Spleen (tissue), 11 donors: ENCODE data around the gene DBF4. TPM values are rescaled to one million over a fixed set of nuclear protein-coding genes. Genes with fewer than 3 reads are reported as not detected.
"Not testable (repeated sequence)": the region's sequence is repeated elsewhere in the genome, so short reads cannot be mapped to it uniquely, and the experiment has no call there.

Source experiments
- DNase-seq: peaks from one replicate; pipeline ENCODE4 v3.0.0-alpha.2; 2020
- H3K27ac ChIP-seq, 8 donors: fragments of 200-600 bp; sonication (generic) in 7 of 8; 1 replicate in 4 of 8; 2 replicates in 4 of 8; pipeline versions ENCODE4 v1.5.0 to v1.8.0; 2016 to 2021; ENCODE audit warnings: inconsistent platforms in 4 of 8, mild to moderate bottlenecking in 4 of 8, moderate library complexity in 1 of 8
- H3K27me3 ChIP-seq, 7 donors: fragments of 200-600 bp; sonication (generic) in 6 of 7; replicated peaks in 1 of 7; 1 replicate in 4 of 7; 2 replicates in 3 of 7; pipeline versions ENCODE4 v1.5.0 to v1.8.0; 2016 to 2021; ENCODE audit warnings: inconsistent platforms in 3 of 7, mild to moderate bottlenecking in 1 of 7
- H3K36me3 ChIP-seq, 6 donors: fragments of 200-600 bp; sonication (generic) in 5 of 6; 1 replicate in 4 of 6; 2 replicates in 2 of 6; pipeline versions ENCODE4 v1.5.0 to v1.8.0; 2016 to 2021; ENCODE audit warnings: inconsistent platforms in 2 of 6
- H3K4me1 ChIP-seq, 6 donors: fragments of 200-600 bp; sonication (generic) in 5 of 6; 1 replicate in 3 of 6; 2 replicates in 3 of 6; pipeline versions ENCODE4 v1.5.0 to v1.8.0; 2016 to 2021; ENCODE audit warnings: inconsistent platforms in 3 of 6
- H3K4me3 ChIP-seq, 8 donors: fragments of 200-600 bp; sonication (generic) in 7 of 8; 1 replicate in 4 of 8; 2 replicates in 4 of 8; pipeline versions ENCODE4 v1.5.0 to v1.8.0; 2016 to 2021; ENCODE audit warnings: inconsistent platforms in 4 of 8, mild to moderate bottlenecking in 4 of 8, moderate library complexity in 2 of 8
- H3K9me3 ChIP-seq, 8 donors: fragments of 200-600 bp; sonication (generic) in 7 of 8; 1 replicate in 4 of 8; 2 replicates in 4 of 8; pipeline versions ENCODE4 v1.5.0 to v1.8.0; 2016 to 2021; ENCODE audit warnings: inconsistent platforms in 4 of 8
- CTCF ChIP-seq, 11 experiments: fragments of 200-600 bp in 7 of 11; fragments of 450-650 bp in 4 of 11; sonication (generic) in 4 of 11; IDR thresholded peaks in 8 of 11; conservative IDR thresholded peaks in 3 of 11; 1 replicate in 7 of 11; 2 replicates in 4 of 11; pipeline versions ENCODE4 v1.4.0 to v1.8.0; 2016 to 2021; ENCODE audit warnings: antibody characterized with exemption in 11 of 11, inconsistent platforms in 4 of 11, mild to moderate bottlenecking in 1 of 11
- POLR2A ChIP-seq, 3 donors: fragments of 450-650 bp; IDR thresholded peaks; one replicate each; pipeline ENCODE4 v1.5.1; 2017; ENCODE audit warnings: antibody characterized with exemption in 3 of 3, mild to moderate bottlenecking in 1 of 3
- POLR2AphosphoS5 ChIP-seq, 3 donors: sonication (generic); formaldehyde crosslinking; IDR thresholded peaks; one replicate each; pipeline ENCODE4 v1.5.1; 2017; ENCODE audit warnings: antibody characterized with exemption in 3 of 3
- WGBS, 5 donors: extraction: QIAGEN DNeasy Blood & Tissue Kit in 3 of 5; methylation state at CpG; one replicate each; pipeline versions ENCODE4 v1.1.5 to v1.1.7; 2013 to 2018; 5-methylcytosine and 5-hydroxymethylcytosine counted together
- intact Hi-C: fragments of 100-400 bp; cut with DNase I; formaldehyde crosslinking; loops from one replicate; pipeline ENCODE4 v1.15.0; 2023; ENCODE audit warnings: low total_unique reads
- polyA plus RNA-seq, 3 donors: library from polyadenylated mRNA; stranded (reverse); fragments of 200-250 nt; gene quantifications; one replicate each; pipeline ENCODE4 v1.2.1, GENCODE V29; 2013
- total RNA-seq, 7 donors: library from RNA; depleted of rRNA in 3 of 7; stranded (reverse); fragments of >200 nt in 3 of 7; fragmentation: NEBNext Ultra II Directional in 4 of 7; extraction: Animal tissue kit (Norgen Biotek cat#: 25700) in 4 of 7; gene quantifications; one replicate each; pipeline versions ENCODE4 v1.1.0 to v1.2.1, GENCODE V29; 2016 to 2021
- donor health status: healthy with polysubstance abuse.
- donor health status: DM: no; HTN: no; CAD: no; lungs with moderate emphysema.
- donor health status: DM: no; HTN: no; CAD: no.
- donor health status: Bipolar disorder and iron deficiency.
- donor health status: healthy.
- donor health status: DM: no; HTN: no; CAD: no.
- donor health status: DM: yes; HTN: yes; CAD: no.

Gene DBF4
- total and polyA plus RNA-seq, 10 donors, result 8.8 to 26.8 (median 15.9) TPM

GRCh38 chr7:87870471-87870870 is 5.8 kb upstream of the DBF4 start:
- Histone ChIP-seq H3K27me3 (no peaks in the 10 kb centered on the region), H3K9me3 (peaks cover 7 to 50% (median 37%) of the 10 kb centered on the region in 8 donors), H3K4me1 (peaks cover 16 to 46% (median 20%) of the 10 kb centered on the region in 6 donors), H3K4me3 (no peak overlapping the region), H3K27ac (no peak overlapping the region), H3K36me3 (peaks cover 0 to 49% (median 8%) of the 10 kb centered on the region in 6 donors)
- WGBS, 5 donors, result 87 to 100% (median 97%) methylated on average over 4 of the region's 4 CpGs
- intact Hi-C loops, result no loop called here
- no peak for TF ChIP-seq POLR2A (IDR thresholded peaks at IDR 0.05)
- TF ChIP-seq POLR2AphosphoS5 (IDR thresholded peaks at IDR 0.05), result no peak
- no peak for TF ChIP-seq CTCF (IDR thresholded peaks at IDR 0.05 in 8 of 11, conservative IDR thresholded peaks at IDR 0.05 in 3 of 11)
- DNase-seq, result no peak

- Histone ChIP-seq H3K36me3 (peaks cover 0 to 33% (median 0%) of the 10 kb centered on the region in 6 donors), H3K9me3 (peaks cover 0 to 32% (median 18%) of the 10 kb centered on the region in 8 donors), H3K27me3 (no peaks in the 10 kb centered on the region), H3K4me1 (peaks cover 16 to 53% (median 23%) of the 10 kb centered on the region in 6 donors), H3K4me3 (no peak overlapping the region), H3K27ac (peak overlapping the region in 4 of 8 donors; percentile 24 to 97 (median 96))
- 87 to 97% (median 92%) methylated on average over 5 of the region's 5 CpGs for WGBS, 5 donors
- DNase-seq, result no peak
- TF ChIP-seq POLR2A (IDR thresholded peaks at IDR 0.05) (no peak), CTCF (IDR thresholded peaks at IDR 0.05 in 8 of 11, conservative IDR thresholded peaks at IDR 0.05 in 3 of 11) (no peak), POLR2AphosphoS5 (IDR thresholded peaks at IDR 0.05) (no peak)
- intact Hi-C loops, result no loop called here
Observed at GRCh38 chr7:87872346-87872745, 3.9 kb upstream of the DBF4 start.

- H3K4me3 ChIP-seq, result peak overlapping the region in 2 of 8 donors; percentile 82 to 85
- H3K36me3 ChIP-seq, result peaks cover 0 to 24% (median 0%) of the 10 kb centered on the region in 6 donors
- H3K27me3 ChIP-seq, intact Hi-C loops: not testable (repeated sequence)
- 68 to 98% (median 84%) methylated on average over 10 of the region's 10 CpGs for WGBS, 5 donors
- DNase-seq, result peak; percentile 73
- H3K27ac ChIP-seq, result peak overlapping the region; percentile 22 to 97 (median 96)
- peaks cover 0 to 25% (median 12%) of the 10 kb centered on the region in 8 donors for H3K9me3 ChIP-seq
- H3K4me1 ChIP-seq, result peaks cover 20 to 63% (median 33%) of the 10 kb centered on the region in 6 donors
Observed at GRCh38 chr7:87873328-87873727, 3.0 kb upstream of the DBF4 start.

- peak overlapping the region; percentile 22 to 97 (median 96) for H3K27ac ChIP-seq
Observed at GRCh38 chr7:87874066-87874465, 2.2 kb upstream of the DBF4 start.

GRCh38 chr7:87875151-87876039 is 898 bp upstream of the DBF4 start:
- no peaks in the 10 kb centered on the region for H3K27me3 ChIP-seq
- peak overlapping the region; percentile 83 to 97 (median 96) for H3K27ac ChIP-seq
- 1 to 2% (median 1%) methylated on average over 25 to 35 of the region's 35 CpGs for WGBS, 5 donors
- DNase-seq, result peak; percentile 92
- H3K36me3 ChIP-seq, result peaks cover 0 to 23% (median 0%) of the 10 kb centered on the region in 6 donors
- H3K4me1 ChIP-seq, result peaks cover 20 to 73% (median 41%) of the 10 kb centered on the region in 6 donors
- intact Hi-C loops, result no loop called here
- H3K9me3 ChIP-seq, result peaks cover 0 to 19% (median 10%) of the 10 kb centered on the region in 8 donors
- TF ChIP-seq POLR2A (IDR thresholded peaks at IDR 0.05), result no peak
- no peak for TF ChIP-seq POLR2AphosphoS5 (IDR thresholded peaks at IDR 0.05)
- TF ChIP-seq CTCF (IDR thresholded peaks at IDR 0.05 in 8 of 11, conservative IDR thresholded peaks at IDR 0.05 in 3 of 11), result no peak
- H3K4me3 ChIP-seq, result peak overlapping the region; percentile 74 to 85 (median 82)

More at GRCh38 chr7:87874066-87874465, 2.2 kb upstream of the DBF4 start:
- H3K4me1 ChIP-seq, result peaks cover 20 to 70% (median 41%) of the 10 kb centered on the region in 6 donors
- H3K4me3 ChIP-seq, result peak overlapping the region in 3 of 8 donors; percentile 82 to 85 (median 85)
- WGBS, 5 donors, result 14 to 35% (median 19%) methylated on average over 4 of the region's 4 CpGs
- H3K9me3 ChIP-seq, result peaks cover 0 to 25% (median 12%) of the 10 kb centered on the region in 8 donors
- H3K27me3 ChIP-seq, result no peaks in the 10 kb centered on the region
- peaks cover 0 to 20% (median 0%) of the 10 kb centered on the region in 6 donors for H3K36me3 ChIP-seq
- peak in 1 of 3 donors; percentile 34 for TF ChIP-seq POLR2AphosphoS5 (IDR thresholded peaks at IDR 0.05)
- TF ChIP-seq POLR2A (IDR thresholded peaks at IDR 0.05), result no peak
- DNase-seq, result no peak
- intact Hi-C loops, result no loop called here
